NOMO-1 treated with DMSO at 0.1 percent for 48 hours (cell line): Measurements from ENCODE around the gene ZFP3.
"Not testable (repeated sequence)": the region's sequence is repeated elsewhere in the genome, so short reads cannot be mapped to it uniquely, and the experiment has no call there.

Experiments
- DNase-seq: peaks from one replicate; lab custom pipeline; 2025; ENCODE audit not compliant: unreplicated experiment; lab: John Stamatoyannopoulos, UW

ZFP3 gene

GRCh38 chr17:5124125-5124760, 46.0 kb downstream of the ZFP3 start:
- not testable (repeated sequence) for DNase-seq

DNA sequence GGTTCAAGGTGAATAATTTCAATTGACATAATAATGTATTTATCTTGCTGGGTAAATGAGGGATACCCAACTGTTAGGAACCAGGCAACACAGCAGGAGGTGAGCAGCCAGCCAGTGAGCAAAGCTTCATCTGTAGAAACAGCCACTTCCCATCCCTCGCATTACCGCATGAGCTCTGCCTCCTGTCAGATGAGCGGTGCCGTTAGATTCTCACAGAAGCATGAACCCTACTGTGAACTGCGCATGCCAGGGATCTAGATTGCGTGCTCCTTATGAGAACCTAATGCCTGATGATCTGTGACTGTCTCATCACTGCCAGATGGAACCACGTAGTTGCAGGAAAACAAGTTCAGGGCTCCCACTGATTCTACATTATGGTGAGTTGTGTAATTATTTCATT, 46.6 kb downstream of the ZFP3 start:
- not testable (repeated sequence) for DNase-seq

DNA sequence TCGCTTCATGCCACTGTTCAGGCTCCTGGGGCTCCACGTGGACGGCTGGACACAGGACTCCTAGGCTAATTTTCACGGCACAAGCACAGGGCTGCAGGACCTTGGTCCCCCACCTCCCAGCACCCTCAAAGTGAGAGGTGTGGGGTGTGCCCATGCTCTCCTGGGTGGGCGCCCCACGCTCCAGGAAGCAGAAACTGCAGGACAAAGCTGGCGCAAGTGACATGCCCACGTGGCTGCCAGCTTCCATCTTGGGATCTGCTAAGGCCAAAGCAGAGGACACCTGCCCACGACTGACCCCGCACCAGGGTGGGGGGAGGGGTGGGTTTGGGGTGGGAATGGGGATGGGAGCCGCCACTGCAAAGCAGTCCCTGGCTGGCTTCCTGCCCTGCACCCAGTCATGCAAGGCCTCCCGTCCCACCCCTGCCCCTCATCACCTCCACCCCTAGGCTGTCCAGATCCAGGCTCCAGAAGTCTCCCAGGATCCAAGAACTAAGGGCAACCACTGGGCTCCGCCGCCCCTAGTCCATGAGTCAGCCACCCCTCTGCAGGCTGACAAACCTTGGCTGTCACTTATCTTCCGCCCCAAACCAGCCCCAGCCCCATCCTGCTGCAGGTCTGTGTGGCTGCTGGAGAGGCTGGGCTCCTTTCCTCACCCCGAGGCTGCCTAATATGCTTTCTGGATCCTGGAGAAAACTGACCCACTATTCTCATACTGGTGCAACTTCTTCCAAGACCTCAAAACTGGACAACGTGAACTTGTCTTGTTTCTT, 48.6 kb downstream of the ZFP3 start:
- DNase-seq, result no peak

GRCh38 chr17:5127910-5128309, 49.6 kb downstream of the ZFP3 start:
- no peak for DNase-seq

- not testable (repeated sequence) for DNase-seq
Measured at GRCh38 chr17:5128387-5128786, 50.1 kb downstream of the ZFP3 start.

GRCh38 chr17:5128905-5129535, 50.8 kb downstream of the ZFP3 start:
- DNase-seq, result no peak

DNA sequence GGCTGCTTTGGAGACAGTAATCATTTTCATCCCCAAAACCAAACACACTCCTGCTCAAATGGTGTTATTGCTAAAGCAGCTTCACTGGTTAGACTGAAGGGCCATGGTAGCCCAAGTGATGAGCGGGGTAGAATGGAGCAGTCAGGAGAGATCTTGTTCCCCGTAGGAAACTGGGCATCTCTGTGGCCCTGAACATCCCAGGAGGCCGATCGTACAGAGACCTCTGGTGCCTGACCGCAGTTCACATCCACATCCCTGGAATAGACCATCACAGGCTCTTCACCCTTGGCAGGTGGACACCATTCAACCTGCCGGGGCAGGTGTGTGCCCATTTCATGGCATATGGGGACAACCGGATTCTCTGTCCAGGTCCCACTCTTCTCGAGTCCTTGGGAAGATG, 51.5 kb downstream of the ZFP3 start:
- DNase-seq, result not testable (repeated sequence)

GRCh38 chr17:5130261-5130660, 52.0 kb downstream of the ZFP3 start:
- DNase-seq, result not testable (repeated sequence)

DNA sequence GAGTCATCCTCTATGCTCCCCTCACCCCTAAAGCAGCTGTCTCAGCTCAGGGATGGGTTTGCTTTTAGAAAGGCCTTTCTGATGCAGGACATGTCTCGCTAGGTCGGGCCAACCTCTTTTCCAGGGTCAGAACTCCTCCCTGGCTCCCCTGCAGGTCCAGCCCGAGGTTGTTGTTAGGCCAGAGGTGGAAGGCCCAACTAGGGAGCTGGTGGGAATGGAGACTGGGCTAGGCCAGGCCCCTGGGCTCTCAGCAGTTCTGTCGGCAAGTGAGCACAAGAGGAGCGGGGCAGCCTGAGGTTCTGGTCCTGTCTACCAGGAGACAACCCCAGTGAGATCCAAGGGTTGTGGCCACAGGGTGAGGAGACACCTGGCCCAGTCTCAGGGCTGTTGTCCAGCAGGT, 52.4 kb downstream of the ZFP3 start:
- not testable (repeated sequence) for DNase-seq

- DNase-seq, result no peak
Measured at GRCh38 chr17:5131146-5131715, 53.0 kb downstream of the ZFP3 start.

DNA sequence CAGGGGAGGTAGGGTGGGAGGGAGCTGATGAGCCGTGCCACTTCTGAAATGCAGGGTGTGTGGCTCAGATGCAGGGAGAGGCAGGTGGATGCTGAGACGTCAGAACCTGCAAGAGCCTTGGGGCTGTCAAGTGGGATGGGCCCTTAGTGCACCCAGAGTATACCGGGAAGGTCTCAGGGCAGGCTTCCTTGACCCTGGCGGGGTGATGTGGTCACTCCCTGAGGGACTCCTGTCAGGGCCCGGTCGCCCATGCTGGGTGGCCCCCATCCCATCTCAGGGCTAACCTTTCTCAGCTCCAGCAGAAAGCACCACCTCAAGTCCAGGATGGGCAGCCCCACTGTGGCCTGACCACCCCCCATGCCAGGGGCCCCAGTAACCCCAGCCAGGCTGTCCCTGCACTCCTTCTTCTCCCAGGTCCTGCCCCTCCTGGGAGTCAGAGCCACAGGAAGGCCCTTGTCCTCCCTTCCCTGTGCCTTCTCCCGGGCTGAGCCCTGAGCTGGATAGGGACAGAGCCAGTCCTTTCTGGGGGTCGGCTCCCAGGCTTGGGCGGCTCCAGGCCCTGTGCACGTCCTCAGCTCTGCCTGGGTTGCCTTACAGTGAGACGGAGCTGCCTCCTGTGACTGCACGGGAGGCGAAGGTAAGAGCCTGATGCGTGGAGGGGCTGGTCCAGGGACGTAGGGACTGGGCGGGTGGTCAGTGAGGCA, 53.7 kb downstream of the ZFP3 start:
- not testable (repeated sequence) for DNase-seq

GRCh38 chr17:5132503-5133225, 54.4 kb downstream of the ZFP3 start:
- not testable (repeated sequence) for DNase-seq

GRCh38 chr17:5133311-5133710, 55.0 kb downstream of the ZFP3 start:
- no peak for DNase-seq

DNA sequence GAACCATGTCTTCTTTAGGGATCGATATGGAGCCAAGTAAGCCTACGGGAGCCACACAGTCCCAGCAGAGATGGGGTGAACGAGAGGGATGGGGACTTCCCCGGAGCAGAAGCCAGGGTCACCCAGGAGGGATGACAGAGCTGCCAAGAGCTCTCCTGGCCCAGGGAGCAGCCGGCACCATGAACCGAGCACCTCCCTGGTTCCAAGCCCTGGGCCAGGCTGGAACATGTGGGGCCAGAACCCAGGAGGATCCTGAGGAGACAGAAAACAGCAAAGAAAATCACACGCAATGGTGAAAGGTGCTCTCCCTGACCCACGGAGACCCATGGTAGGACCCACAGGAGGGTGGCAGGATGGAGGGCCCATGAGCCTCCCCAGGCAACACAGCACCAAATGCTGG, 55.7 kb downstream of the ZFP3 start:
- not testable (repeated sequence) for DNase-seq

GRCh38 chr17:5134571-5134970, 56.3 kb downstream of the ZFP3 start:
- DNase-seq, result not testable (repeated sequence)

- DNase-seq, result not testable (repeated sequence)
Measured at GRCh38 chr17:5135131-5135712, 57.0 kb downstream of the ZFP3 start.

- no peak for DNase-seq
Measured at GRCh38 chr17:5135726-5136579, 57.7 kb downstream of the ZFP3 start.

DNA sequence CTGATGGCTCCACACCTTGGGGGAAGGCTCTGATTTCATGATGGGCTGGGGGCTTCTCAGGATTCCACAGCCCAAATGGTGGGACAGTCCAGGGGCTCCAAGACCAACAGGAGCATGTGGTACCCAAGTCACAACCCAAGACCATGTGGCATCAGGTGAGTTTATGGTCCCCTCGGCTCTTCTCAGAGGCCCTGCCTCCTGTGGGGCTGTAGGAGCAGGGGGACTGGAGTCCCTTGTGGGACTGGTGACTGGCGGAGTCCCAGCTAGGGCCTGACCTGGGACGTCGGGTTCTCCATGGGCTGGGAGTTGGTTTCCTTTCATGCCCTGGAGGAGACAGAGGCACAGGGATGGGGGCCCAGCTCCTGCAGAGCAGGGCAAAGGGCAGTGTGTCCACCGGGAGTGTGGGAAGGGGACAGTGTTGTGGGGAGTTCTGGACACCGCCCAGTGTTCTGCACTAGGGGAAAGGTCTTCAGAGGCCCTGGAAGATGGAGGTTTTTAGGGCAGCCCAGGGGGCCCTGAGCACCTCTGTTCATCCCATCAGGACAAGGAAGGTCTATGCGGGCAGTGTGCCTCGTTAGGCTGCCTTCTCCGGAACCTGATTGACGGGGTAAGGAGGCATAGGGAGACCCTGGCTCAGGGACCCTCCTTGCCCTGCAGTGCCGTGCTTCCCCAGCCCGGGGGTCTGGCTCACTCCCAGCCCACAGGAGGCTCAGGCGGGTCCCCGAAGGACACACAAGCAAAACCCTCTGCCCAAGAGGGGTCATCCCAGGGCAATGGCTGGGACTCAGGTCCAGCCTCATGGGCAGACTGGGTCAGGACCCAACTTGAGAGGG, 58.5 kb downstream of the ZFP3 start:
- not testable (repeated sequence) for DNase-seq
